K562 (cell line): Measurements from ENCODE around the gene RETN. TPM values are rescaled to one million over a fixed set of nuclear protein-coding genes. Genes with fewer than 3 reads are reported as not detected.

Source experiments
- ATAC-seq: fragments of 200-7000 bp; cut with Tn5 transposase; 3 replicates; pipeline ENCODE4 v1.9.1; 2020; ENCODE audit warnings: moderate library complexity
- BruUV-seq: library from RNA; stranded (reverse); fragments of 400-500 nt; replicated peaks from 2 replicates; lab custom pipeline; 2021; lab: Mats Ljungman, UMichigan
- CTCF ChIA-PET: fragments of 300-600 bp; formaldehyde crosslinking; extraction: SDS; loops from one replicate; lab custom pipeline; 2021; ENCODE audit warnings: low intra/inter-chr PET ratio; lab: Yijun Ruan, JAX
- POLR2A ChIA-PET: fragments of 300-600, 350-650 bp; sonication (Branson Sonifier 250); formaldehyde crosslinking; extraction: SDS; loops from one replicate; lab custom pipeline; 2021; ENCODE audit warnings: antibody characterized with exemption, inconsistent platforms; lab: Yijun Ruan, JAX
- DNase-seq, 4 experiments: peaks; one replicate each; pipeline versions ENCODE4 v3.0.0 to v3.0.0-alpha.2; 2011 to 2018; ENCODE audit warnings: low spot score in 3 of 4, mixed read lengths in 3 of 4; ENCODE audit errors: extremely low read depth in 1 of 4
- FAIRE-seq: peaks from 2 replicates; lab custom pipeline; 2011; peaks lifted over from hg19 to GRCh38; lab: Jason Lieb, UNC
- H2AFZ ChIP-seq: 2 replicates; pipeline ENCODE4 v1.6.0; 2011; ENCODE audit warnings: low read depth, low read length, control low read depth, inconsistent platforms
- H3K27ac ChIP-seq: fragments of 200-600 bp; 3 replicates; pipeline ENCODE4 v1.8.0; 2011; ENCODE audit warnings: low read depth, mild to moderate bottlenecking, control low read depth, inconsistent platforms, low read length, moderate library complexity, mixed read lengths; ENCODE audit errors: extremely low read depth
- H3K27me3 ChIP-seq, 2 experiments: fragments of 300-600 bp in 1 of 2; 2 replicates in 1 of 2; 3 replicates in 1 of 2; pipeline versions ENCODE4 v1.6.0 to v1.8.0; 2011; ENCODE audit warnings: inconsistent platforms in 2 of 2, low read length in 2 of 2, mild to moderate bottlenecking in 1 of 2, mixed read lengths in 1 of 2, moderate library complexity in 1 of 2; ENCODE audit not compliant: control insufficient read depth in 2 of 2, insufficient read depth in 2 of 2
- H3K36me3 ChIP-seq: fragments of 300-600 bp; 3 replicates; pipeline ENCODE4 v1.8.0; 2011; ENCODE audit warnings: mild to moderate bottlenecking, low read length, inconsistent platforms; ENCODE audit not compliant: control insufficient read depth, insufficient read depth
- H3K4me1 ChIP-seq, 2 experiments: fragments of 200-600 bp in 1 of 2; replicated peaks in 1 of 2; 2 replicates in 1 of 2; 3 replicates in 1 of 2; pipeline versions ENCODE4 v1.5.1 to v1.8.0; 2011; ENCODE audit warnings: inconsistent platforms in 2 of 2, low read length in 2 of 2, mild to moderate bottlenecking in 1 of 2, mixed read lengths in 1 of 2, moderate library complexity in 1 of 2; ENCODE audit not compliant: control insufficient read depth in 2 of 2, insufficient read depth in 2 of 2
- H3K4me2 ChIP-seq: 2 replicates; pipeline ENCODE4 v1.6.1; 2011; ENCODE audit warnings: low read length, control low read depth, inconsistent platforms, mixed read lengths; ENCODE audit not compliant: insufficient read depth
- H3K4me3 ChIP-seq: fragments of 200-600 bp; sonication (generic), shearing (Covaris generic); 2 replicates; pipeline ENCODE4 v1.5.1; 2016; ENCODE audit warnings: control low read depth, inconsistent platforms
- H3K79me2 ChIP-seq: fragments of 200-600 bp; 3 replicates; pipeline ENCODE4 v1.8.0; 2011; ENCODE audit warnings: low read length, inconsistent platforms; ENCODE audit not compliant: control insufficient read depth, insufficient read depth
- H3K9ac ChIP-seq, 2 experiments: 2 replicates each; pipeline versions ENCODE4 v1.6.0 to v1.6.1; 2011; ENCODE audit warnings: low read depth in 2 of 2, low read length in 2 of 2, control low read depth in 1 of 2, inconsistent platforms in 1 of 2, mild to moderate bottlenecking in 1 of 2, mixed read lengths in 1 of 2; ENCODE audit not compliant: insufficient read depth in 1 of 2
- H3K9me1 ChIP-seq: one replicate; pipeline ENCODE4 v1.6.0; 2011; ENCODE audit warnings: inconsistent platforms, mild to moderate bottlenecking, low read length, moderate library complexity; ENCODE audit not compliant: control insufficient read depth, insufficient read depth
- H3K9me3 ChIP-seq: replicated peaks from 2 replicates; pipeline ENCODE4 v1.5.1; 2011; ENCODE audit warnings: low read depth, low read length, inconsistent platforms; ENCODE audit not compliant: control insufficient read depth, insufficient read depth
- H4K20me1 ChIP-seq: replicated peaks from 2 replicates; pipeline ENCODE4 v1.6.1; 2011; ENCODE audit warnings: low read length, inconsistent platforms, mixed read lengths; ENCODE audit not compliant: control insufficient read depth, insufficient read depth
- CEBPG ChIP-seq, 3 experiments: fragments of 200-800 bp in 1 of 3; sonication (Bioruptor generic) in 1 of 3; sonication (generic) in 1 of 3; formaldehyde crosslinking in 1 of 3; IDR thresholded peaks in 2 of 3; conservative IDR thresholded peaks in 1 of 3; 2 replicates each; pipeline versions ENCODE4 v1.6.1 to v1.8.0; 2016 to 2022; ENCODE audit warnings: missing compliant biosample characterization in 2 of 3, missing genetic modification characterization in 2 of 3, mild to moderate bottlenecking in 1 of 3, missing genetic modification reagents in 1 of 3
- ESRRA ChIP-seq: fragments of 450-650 bp; IDR thresholded peaks from 2 replicates; pipeline ENCODE4 v1.6.1; 2014; ENCODE audit warnings: low read depth, mild to moderate bottlenecking, moderate library complexity, borderline replicate concordance
- NFE2L1 ChIP-seq: fragments of 450-650 bp; IDR thresholded peaks from 2 replicates; pipeline ENCODE4 v1.6.1; 2016; ENCODE audit warnings: missing genetic modification characterization, low read depth, mild to moderate bottlenecking, missing compliant biosample characterization, moderate library complexity, borderline replicate concordance
- WGBS: fragments of 100-300 bp; shearing (Covaris generic); methylation state at CpG from one replicate; pipeline ENCODE4 v1.1.6; 2016; ENCODE audit warnings: low coverage, mixed read lengths; ENCODE audit not compliant: insufficient coverage; ENCODE audit errors: missing lambda C conversion rate; 5-methylcytosine and 5-hydroxymethylcytosine counted together
- in situ Hi-C: fragments of 300-500 bp; cut with MboI; formaldehyde crosslinking; loops from 4 replicates; pipeline ENCODE4 v1.15.0; 2018; ENCODE audit warnings: inconsistent platforms, mixed read lengths
- intact Hi-C: fragments of 100-400 bp; cut with micrococcal nuclease; formaldehyde crosslinking; loops from 2 replicates; pipeline ENCODE4 v1.14.2; 2022
- polyA plus RNA-seq, 8 experiments: library from polyadenylated mRNA; depleted of rRNA in 4 of 8; stranded (reverse) in 5 of 8; unstranded in 3 of 8; fragments of >200 nt; fragmentation: Nextera tagmentation in 2 of 8; fragmentation: Illumina TruSeq in 1 of 8; extraction: Ambion mirVana in 2 of 8; extraction: Trizol in 1 of 8; gene quantifications; 2 replicates each; pipeline versions ENCODE4 v1.2.1 to v1.2.3, GENCODE V29; 2011 to 2014; ENCODE audit warnings: inconsistent platforms in 1 of 8, missing spikeins in 1 of 8
- total RNA-seq, 7 experiments: library from RNA; depleted of rRNA in 6 of 7; stranded (reverse); fragments of >200 nt in 6 of 7; fragmentation: Illumina TruSeq in 2 of 7; extraction: Trizol in 2 of 7; gene quantifications; 2 replicates each; pipeline versions ENCODE4 v1.2.1 to v1.2.3, GENCODE V29; 2011 to 2021; ENCODE audit warnings: low replicate concordance in 1 of 7
- TF ChIP-seq, protein P1 (sequence below): fragments of 450-650 bp; IDR thresholded peaks from one replicate; pipeline ENCODE4 v1.6.1; 2018; ENCODE audit warnings: mild to moderate bottlenecking, moderate library complexity; ENCODE audit not compliant: partially characterized antibody
- TF ChIP-seq, protein P2 (sequence below), 2 experiments: fragments of 450-650 bp in 1 of 2; sonication (generic) in 1 of 2; formaldehyde crosslinking in 1 of 2; IDR thresholded peaks in 1 of 2; conservative IDR thresholded peaks in 1 of 2; 2 replicates each; pipeline versions ENCODE4 v1.6.1 to v1.8.1; 2016 to 2023; ENCODE audit warnings: mild to moderate bottlenecking in 2 of 2, moderate library complexity in 2 of 2, inconsistent platforms in 1 of 2, missing genetic modification reagents in 1 of 2

The RETN gene
- total and polyA plus RNA-seq, 9 of the 15 experiments (the other 6 are each of a cell fraction or from before 2014, with no cell fraction given), result not detected

DNA sequence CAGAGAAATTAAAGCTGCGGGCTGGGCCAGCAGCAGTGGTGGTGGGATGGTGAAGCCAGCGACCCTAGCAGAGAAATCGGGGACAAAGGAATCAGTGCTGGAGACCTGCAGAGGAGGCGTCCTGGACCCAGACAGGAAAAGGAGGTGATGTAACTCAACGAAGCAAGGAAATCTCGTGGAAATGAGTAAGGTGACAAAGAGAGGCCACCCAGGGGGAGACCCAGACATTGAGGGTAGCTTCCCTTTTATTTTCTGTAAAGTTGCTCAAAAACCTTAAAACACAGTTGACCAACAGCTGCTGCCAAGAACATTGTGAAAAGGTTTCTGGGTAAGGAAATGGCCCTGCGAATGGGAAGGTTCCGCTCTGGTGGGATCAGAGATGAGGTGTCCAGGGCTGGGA is 13.3 kb upstream of the RETN start:
- ATAC-seq, result no peak
- CTCF ChIA-PET, result no interaction called here

More for the DNA sequence above, 13.3 kb upstream of the RETN start:
- TF ChIP-seq, protein P1, sequence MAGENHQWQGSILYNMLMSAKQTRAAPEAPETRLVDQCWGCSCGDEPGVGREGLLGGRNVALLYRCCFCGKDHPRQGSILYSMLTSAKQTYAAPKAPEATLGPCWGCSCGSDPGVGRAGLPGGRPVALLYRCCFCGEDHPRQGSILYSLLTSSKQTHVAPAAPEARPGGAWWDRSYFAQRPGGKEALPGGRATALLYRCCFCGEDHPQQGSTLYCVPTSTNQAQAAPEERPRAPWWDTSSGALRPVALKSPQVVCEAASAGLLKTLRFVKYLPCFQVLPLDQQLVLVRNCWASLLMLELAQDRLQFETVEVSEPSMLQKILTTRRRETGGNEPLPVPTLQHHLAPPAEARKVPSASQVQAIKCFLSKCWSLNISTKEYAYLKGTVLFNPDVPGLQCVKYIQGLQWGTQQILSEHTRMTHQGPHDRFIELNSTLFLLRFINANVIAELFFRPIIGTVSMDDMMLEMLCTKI, result no peak
- TF ChIP-seq CEBPG (CRISPR knock-in tag; IDR thresholded peaks at IDR 0.05) (no peak), CEBPG (tag; conservative IDR thresholded peaks at IDR 0.05 in 1 of 2, IDR thresholded peaks at IDR 0.05 in 1 of 2) (0 out of 4 replicates have a peak, but pooled peaks of 1 of the 2 experiments have one; percentile 37), NFE2L1 (tag) (no peak), ESRRA (no peak)
- TF ChIP-seq, protein P2, sequence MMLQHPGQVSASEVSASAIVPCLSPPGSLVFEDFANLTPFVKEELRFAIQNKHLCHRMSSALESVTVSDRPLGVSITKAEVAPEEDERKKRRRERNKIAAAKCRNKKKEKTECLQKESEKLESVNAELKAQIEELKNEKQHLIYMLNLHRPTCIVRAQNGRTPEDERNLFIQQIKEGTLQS (IDR thresholded peaks at IDR 0.05), result peak; percentile 51; the same call in 1 of the 2 replicates
- TF ChIP-seq, protein P2 (CRISPR knock-in tag; conservative IDR thresholded peaks at IDR 0.05), result no peak
- in situ Hi-C loops (no loop called here), intact Hi-C loops (no loop called here)
- Histone ChIP-seq H3K9ac (no peak overlapping the region), H2AFZ (no peak overlapping the region), H3K27me3 (peaks cover 4% of the 10 kb centered on the region in 2 experiments; a peak in 2 of 5 replicates), H3K27ac (no peak overlapping the region), H3K4me3 (no peak overlapping the region), H3K9me1 (no peaks in the 10 kb centered on the region), H3K9me3 (no peaks in the 10 kb centered on the region), H3K4me2 (no peak overlapping the region), H3K4me1 (peaks cover 2 to 9% of the 10 kb centered on the region in 2 experiments; a peak in 3 of 5 replicates), H4K20me1 (no peaks in the 10 kb centered on the region), H3K79me2 (no peaks in the 10 kb centered on the region), H3K36me3 (no peaks in the 10 kb centered on the region)
- DNase-seq, result no peak
- POLR2A ChIA-PET, result no interaction called here
- BruUV-seq, result no TSS peak
- 30% methylated on average over 8 of the region's 8 CpGs for WGBS
- FAIRE-seq, result no peak
